GM18873 (cell line): ENCODE measurements around the gene KLF16.

Experiments used
- ATAC-seq: cut with Tn5 transposase; IDR thresholded peaks from one replicate; pipeline ENCODE4 v1.9.1; 2021; ENCODE audit warnings: mild to moderate bottlenecking, moderate library complexity, moderate number of reproducible peaks; ENCODE audit not compliant: unreplicated experiment, low FRiP score

KLF16 gene

GRCh38 chr19:1811942-1812425 lies 51.4 kb downstream of the KLF16 start, which contains the start of gene ATP8B3:
Gene ATP8B3, minus strand, starts transcription at chr19:1812276. Its CDS starts 540 bp downstream, at chr19:1811736.
- peak; percentile 16 for ATAC-seq

- ATAC-seq: no peak
Observed at GRCh38 chr19:1811472-1811894, 51.9 kb downstream of the KLF16 start.

GRCh38 chr19:1810439-1811160 lies 52.8 kb downstream of the KLF16 start:
- no peak for ATAC-seq

GRCh38 chr19:1809678-1810077 lies 53.7 kb downstream of the KLF16 start:
- ATAC-seq: no peak

GRCh38 chr19:1808395-1808731 lies 55.0 kb downstream of the KLF16 start:
- no peak for ATAC-seq

- ATAC-seq: no peak
Observed at GRCh38 chr19:1807695-1808394, 55.5 kb downstream of the KLF16 start.

- no peak for ATAC-seq
Observed at GRCh38 chr19:1807030-1807694, 56.2 kb downstream of the KLF16 start.

- no peak for ATAC-seq
Observed at GRCh38 chr19:1806184-1807029, 57.0 kb downstream of the KLF16 start.

- ATAC-seq: no peak
Observed at GRCh38 chr19:1805401-1806183, 57.8 kb downstream of the KLF16 start.

GRCh38 chr19:1804858-1805257 lies 58.5 kb downstream of the KLF16 start:
- ATAC-seq: no peak
